OCI-LY3 (cell line): Measurements from ENCODE around the gene TXNDC12.

ENCODE experiments used
- H2AFZ ChIP-seq: fragments of 200-600, 300-600 bp; shearing (Covaris generic); 2 replicates; pipeline ENCODE4 v1.6.0; 2014; ENCODE audit warnings: antibody characterized with exemption, low read depth, low read length
- H3K27ac ChIP-seq: fragments of 200-600, 300-600 bp; sonication (generic); 2 replicates; pipeline ENCODE4 v1.5.1; 2014; ENCODE audit warnings: mild to moderate bottlenecking, low read length, moderate library complexity, mixed read lengths
- H3K27me3 ChIP-seq: fragments of 200-600, 300-600 bp; sonication (generic); 2 replicates; pipeline ENCODE4 v1.6.1; 2014; ENCODE audit warnings: low read depth, low read length, mixed read lengths
- H3K36me3 ChIP-seq: fragments of 200-600, 300-600 bp; sonication (generic); replicated peaks from 2 replicates; pipeline ENCODE3; 2014; ENCODE audit warnings: low read depth, low read length, mixed read lengths
- H3K4me1 ChIP-seq: fragments of 300-600, 200-600 bp; sonication (generic); 2 replicates; pipeline ENCODE4 v1.6.1; 2014; ENCODE audit warnings: low read length, mixed read lengths
- H3K4me2 ChIP-seq: fragments of 200-600, 300-600 bp; sonication (generic); 2 replicates; pipeline ENCODE4 v1.6.1; 2014; ENCODE audit warnings: low read length, mixed read lengths
- H3K4me3 ChIP-seq: fragments of 300-600, 200-600 bp; sonication (generic); 2 replicates; pipeline ENCODE4 v1.5.1; 2014; ENCODE audit warnings: antibody characterized with exemption, mild to moderate bottlenecking, low read length, moderate library complexity
- H3K79me2 ChIP-seq: fragments of 300-600, 200-600 bp; shearing (Covaris generic); 2 replicates; pipeline ENCODE4 v1.6.1; 2014; ENCODE audit warnings: mild to moderate bottlenecking, low read length, mixed read lengths
- H3K9ac ChIP-seq: fragments of 300-600, 200-600 bp; shearing (Covaris generic); 2 replicates; pipeline ENCODE4 v1.6.0; 2014; ENCODE audit warnings: mild to moderate bottlenecking, low read length, moderate library complexity
- H3K9me3 ChIP-seq: fragments of 200-600, 300-600 bp; shearing (Covaris generic); 2 replicates; pipeline ENCODE4 v1.6.1; 2014; ENCODE audit warnings: low read length, mixed read lengths; ENCODE audit not compliant: insufficient read depth
- H4K20me1 ChIP-seq: fragments of 200-600, 300-600 bp; sonication (generic); 2 replicates; pipeline ENCODE4 v1.6.1; 2016; ENCODE audit warnings: low read length, mixed read lengths; ENCODE audit not compliant: insufficient read depth
- CTCF ChIP-seq: fragments of 200-600, 300-600 bp; sonication (generic); IDR thresholded peaks from 2 replicates; pipeline ENCODE4 v1.5.1; 2014; ENCODE audit warnings: antibody characterized with exemption, low read length, low read depth
- EZH2phosphoT487 ChIP-seq: fragments of 200-600 bp; shearing (Covaris generic); IDR thresholded peaks from 2 replicates; pipeline ENCODE4 v1.6.1; 2018; ENCODE audit warnings: antibody characterized with exemption, mixed run types, low read depth

The TXNDC12 gene

DNA sequence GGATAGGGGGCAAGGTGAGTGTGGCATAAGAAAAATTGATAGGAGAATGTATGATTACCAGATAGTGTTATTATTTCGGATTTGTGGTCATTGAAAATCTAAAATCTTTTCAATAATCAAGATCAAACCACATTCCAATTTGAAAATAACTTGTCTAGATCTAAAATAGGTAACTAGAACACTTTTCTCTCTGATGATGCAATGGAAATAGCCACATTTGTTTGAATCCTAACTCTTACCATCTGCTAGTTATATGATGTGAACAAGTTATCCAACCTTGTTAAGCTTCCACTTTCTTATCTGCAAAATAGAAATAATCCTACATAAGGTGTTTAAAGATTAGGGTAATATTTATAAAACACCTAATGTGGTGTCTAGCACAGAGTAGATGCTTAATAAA, 4.9 kb upstream of the TXNDC12 start:
- H3K79me2 ChIP-seq, result peaks cover 58% of the 10 kb centered on the region
- H3K9ac ChIP-seq, result no peak overlapping the region
- no peak overlapping the region for H2AFZ ChIP-seq
- H3K4me3 ChIP-seq, result no peak overlapping the region
- no peak for TF ChIP-seq EZH2phosphoT487
- no peak for TF ChIP-seq CTCF
- H3K36me3 ChIP-seq, result peaks cover 15% of the 10 kb centered on the region
- H3K27me3 ChIP-seq, result no peaks in the 10 kb centered on the region
- no peak overlapping the region for H3K4me2 ChIP-seq
- H3K9me3 ChIP-seq, result no peaks in the 10 kb centered on the region
- H4K20me1 ChIP-seq, result peaks cover 13% of the 10 kb centered on the region; the same call in 1 of the 2 replicates
- H3K4me1 ChIP-seq, result peaks cover 12% of the 10 kb centered on the region
- no peak overlapping the region for H3K27ac ChIP-seq

DNA sequence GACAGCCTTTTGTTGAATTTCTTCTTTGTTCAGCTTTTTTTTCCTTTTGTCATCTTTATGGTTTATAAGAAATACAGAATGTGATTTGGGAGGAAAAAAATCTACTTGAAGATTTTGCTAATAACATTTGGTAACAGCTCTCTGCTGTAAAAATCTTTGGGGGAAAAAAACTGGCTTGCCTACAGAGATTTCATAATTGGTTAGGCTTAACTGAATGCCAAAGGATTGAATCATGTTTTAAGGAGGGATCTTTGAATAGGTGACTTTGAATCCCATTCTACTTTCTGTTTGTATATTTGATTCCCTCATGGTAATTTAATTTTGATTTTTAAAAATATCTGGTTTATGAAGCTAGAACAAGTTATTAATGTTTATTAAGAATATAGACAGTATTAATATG, 4.3 kb upstream of the TXNDC12 start:
- Histone ChIP-seq H3K4me3 (no peak overlapping the region), H3K4me2 (no peak overlapping the region), H3K27me3 (no peaks in the 10 kb centered on the region)

DNA sequence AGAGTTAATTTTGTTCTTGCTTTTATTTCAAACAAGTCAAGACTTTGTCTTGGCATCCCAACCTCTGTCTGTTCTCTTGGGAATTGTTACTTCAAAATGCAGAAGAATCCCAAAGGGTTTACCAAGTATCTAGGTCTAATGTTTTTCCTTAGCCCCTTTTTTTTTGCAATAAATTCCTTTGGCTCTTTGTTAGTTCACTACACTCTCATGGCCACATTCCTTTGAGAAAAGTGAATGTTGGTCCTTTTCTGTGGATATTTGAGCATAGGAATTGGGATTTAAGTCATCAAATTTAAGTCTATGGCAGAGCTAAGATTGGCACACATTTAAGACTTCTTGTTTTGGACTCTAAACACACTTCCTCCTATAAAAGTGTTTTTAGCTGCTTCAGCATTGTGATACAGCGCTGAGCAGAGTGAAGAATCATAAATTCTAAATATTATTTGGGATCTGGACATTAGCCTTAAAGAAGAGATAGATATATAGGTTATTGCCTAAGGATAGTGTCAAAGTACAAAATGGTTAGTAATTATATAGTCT, 3.0 kb upstream of the TXNDC12 start:
- Histone ChIP-seq H3K36me3 (peaks cover 5% of the 10 kb centered on the region), H4K20me1 (peaks cover 13% of the 10 kb centered on the region; the same call in 1 of the 2 replicates), H3K9ac (no peak overlapping the region), H3K4me3 (0 out of 2 replicates have a peak overlapping the region, but pooled peaks have one; percentile 97), H3K27ac (no peak overlapping the region), H2AFZ (no peak overlapping the region), H3K79me2 (peaks cover 69% of the 10 kb centered on the region), H3K4me2 (peak overlapping the region; percentile 86), H3K4me1 (peaks cover 18% of the 10 kb centered on the region), H3K9me3 (no peaks in the 10 kb centered on the region), H3K27me3 (no peaks in the 10 kb centered on the region)
- TF ChIP-seq EZH2phosphoT487, result no peak
- TF ChIP-seq CTCF, result no peak

More for the DNA sequence above, 4.3 kb upstream of the TXNDC12 start:
- Histone ChIP-seq H3K27ac (no peak overlapping the region), H3K36me3 (peaks cover 11% of the 10 kb centered on the region), H2AFZ (no peak overlapping the region), H3K4me1 (peaks cover 12% of the 10 kb centered on the region), H3K79me2 (peaks cover 64% of the 10 kb centered on the region), H3K9ac (no peak overlapping the region), H4K20me1 (peaks cover 13% of the 10 kb centered on the region; the same call in 1 of the 2 replicates), H3K9me3 (no peaks in the 10 kb centered on the region)
- no peak for TF ChIP-seq EZH2phosphoT487
- no peak for TF ChIP-seq CTCF

DNA sequence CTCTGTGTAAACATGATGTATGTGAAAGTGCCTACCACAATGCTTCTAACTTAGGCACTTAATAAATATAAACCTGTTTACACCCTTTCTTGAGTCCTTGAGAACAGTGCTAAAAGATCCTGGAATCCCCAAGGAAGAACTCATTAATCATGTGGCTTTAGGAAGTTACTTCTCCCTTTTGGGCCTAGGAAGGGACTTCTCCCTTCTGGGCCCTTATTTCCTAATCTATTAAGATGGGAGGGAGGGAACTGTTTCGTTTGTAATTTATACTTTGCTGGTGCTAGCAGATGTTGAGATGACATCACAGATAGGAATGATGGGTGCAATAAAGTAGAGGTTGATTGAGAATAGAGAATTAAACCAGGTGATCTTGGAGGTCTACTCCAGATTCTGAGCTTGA, 2.3 kb upstream of the TXNDC12 start:
- Histone ChIP-seq H3K4me3 (peak overlapping the region; percentile 97), H2AFZ (no peak overlapping the region), H3K36me3 (peaks cover 5% of the 10 kb centered on the region), H3K4me1 (peaks cover 18% of the 10 kb centered on the region), H3K79me2 (peaks cover 74% of the 10 kb centered on the region), H3K4me2 (peak overlapping the region; percentile 86), H3K9me3 (no peaks in the 10 kb centered on the region), H4K20me1 (peaks cover 13% of the 10 kb centered on the region; the same call in 1 of the 2 replicates), H3K27me3 (no peaks in the 10 kb centered on the region), H3K9ac (peak overlapping the region; percentile 93), H3K27ac (no peak overlapping the region; the same call in 1 of the 2 replicates)
- TF ChIP-seq EZH2phosphoT487 (no peak), CTCF (no peak)
